Liver (tissue), 9 donors: Measurements from ENCODE around the gene PIWIL4. TPM values are rescaled to one million over a fixed set of nuclear protein-coding genes. Genes with fewer than 3 reads are reported as not detected.

Experiments used
- DNase-seq: peaks from one replicate; pipeline ENCODE4 v3.0.0-alpha.2; 2017; ENCODE audit warnings: low spot score
- H3K27ac ChIP-seq, 2 donors: one replicate each; pipeline ENCODE4 v1.7.0; 2013; ENCODE audit warnings: inconsistent platforms in 2 of 2, low read length in 2 of 2, control low read depth in 1 of 2, low read depth in 1 of 2, mild to moderate bottlenecking in 1 of 2
- H3K27me3 ChIP-seq, 4 donors: one replicate each; pipeline versions ENCODE4 v1.6.1 to v1.7.0; 2013; ENCODE audit warnings: low read length in 3 of 4, inconsistent platforms in 1 of 4, mild to moderate bottlenecking in 1 of 4, moderate library complexity in 1 of 4; ENCODE audit not compliant: control insufficient read depth in 4 of 4, insufficient read depth in 4 of 4
- H3K36me3 ChIP-seq, 4 donors: one replicate each; pipeline versions ENCODE4 v1.6.1 to v1.7.0; 2013; ENCODE audit warnings: low read length in 3 of 4, mild to moderate bottlenecking in 3 of 4, low read depth in 1 of 4, moderate library complexity in 1 of 4; ENCODE audit not compliant: control insufficient read depth in 4 of 4, insufficient read depth in 3 of 4
- H3K4me1 ChIP-seq, 4 donors: one replicate each; pipeline versions ENCODE4 v1.6.1 to v1.7.0; 2013; ENCODE audit warnings: low read length in 3 of 4, mild to moderate bottlenecking in 3 of 4, moderate library complexity in 1 of 4; ENCODE audit not compliant: control insufficient read depth in 4 of 4, insufficient read depth in 4 of 4
- H3K4me3 ChIP-seq, 3 donors: one replicate each; pipeline versions ENCODE4 v1.6.1 to v1.7.0; 2013; ENCODE audit warnings: low read length in 3 of 3, control low read depth in 1 of 3, low read depth in 1 of 3, mild to moderate bottlenecking in 1 of 3
- H3K9ac ChIP-seq, 2 donors: one replicate each; pipeline ENCODE4 v1.7.0; 2013; ENCODE audit warnings: low read length in 2 of 2, mild to moderate bottlenecking in 2 of 2, moderate library complexity in 2 of 2, control low read depth in 1 of 2, low read depth in 1 of 2
- H3K9me3 ChIP-seq, 4 donors: one replicate each; pipeline versions ENCODE4 v1.6.1 to v1.7.0; 2013; ENCODE audit warnings: low read length in 3 of 4; ENCODE audit not compliant: control insufficient read depth in 4 of 4
- ATF3 ChIP-seq: IDR thresholded peaks from 2 replicates; pipeline ENCODE4 v1.6.1; 2016; ENCODE audit warnings: antibody characterized with exemption
- CTCF ChIP-seq: fragments of 150-350 bp; IDR thresholded peaks from 2 replicates; pipeline ENCODE4 v1.5.1; 2017; ENCODE audit warnings: improper control_type of control experiment, low read depth, low read length; ENCODE audit not compliant: missing input control
- EGR1 ChIP-seq, 2 donors: IDR thresholded peaks; 2 replicates each; pipeline ENCODE4 v1.6.1; 2016 to 2018; ENCODE audit warnings: antibody characterized with exemption in 2 of 2, low read depth in 2 of 2
- FOXA1 ChIP-seq: IDR thresholded peaks from 2 replicates; pipeline ENCODE4 v1.6.1; 2016; ENCODE audit warnings: antibody characterized with exemption
- FOXA2 ChIP-seq: IDR thresholded peaks from 2 replicates; pipeline ENCODE4 v1.6.1; 2016; ENCODE audit warnings: antibody characterized with exemption
- GABPA ChIP-seq, 2 donors: IDR thresholded peaks in 1 of 2; conservative IDR thresholded peaks in 1 of 2; 2 replicates each; pipeline ENCODE4 v1.6.1; 2016; ENCODE audit warnings: antibody characterized with exemption in 2 of 2, mild to moderate bottlenecking in 1 of 2, moderate library complexity in 1 of 2
- HNF4A ChIP-seq, 2 donors: conservative IDR thresholded peaks; 2 replicates each; pipeline ENCODE4 v1.6.1; 2016; ENCODE audit warnings: antibody characterized with exemption in 2 of 2, mild to moderate bottlenecking in 2 of 2
- JUND ChIP-seq, 2 donors: IDR thresholded peaks; 2 replicates each; pipeline ENCODE4 v1.6.1; 2016; ENCODE audit warnings: antibody characterized with exemption in 2 of 2
- MAX ChIP-seq: IDR thresholded peaks from 2 replicates; pipeline ENCODE4 v1.6.1; 2016; ENCODE audit warnings: antibody characterized with exemption
- NR2F2 ChIP-seq: IDR thresholded peaks from 2 replicates; pipeline ENCODE4 v1.6.1; 2016; ENCODE audit warnings: antibody characterized with exemption
- REST ChIP-seq: IDR thresholded peaks from 2 replicates; pipeline ENCODE4 v1.6.1; 2016; ENCODE audit warnings: antibody characterized with exemption, mild to moderate bottlenecking
- RXRA ChIP-seq, 2 donors: IDR thresholded peaks; 2 replicates each; pipeline ENCODE4 v1.6.1; 2017 to 2018; ENCODE audit warnings: antibody characterized with exemption in 2 of 2, mild to moderate bottlenecking in 1 of 2
- SP1 ChIP-seq: IDR thresholded peaks from 2 replicates; pipeline ENCODE4 v1.6.1; 2018; ENCODE audit warnings: antibody characterized with exemption, mild to moderate bottlenecking
- TAF1 ChIP-seq: conservative IDR thresholded peaks from 2 replicates; pipeline ENCODE4 v1.6.1; 2016; ENCODE audit warnings: antibody characterized with exemption, mild to moderate bottlenecking
- YY1 ChIP-seq: IDR thresholded peaks from 2 replicates; pipeline ENCODE4 v1.6.1; 2016; ENCODE audit warnings: antibody characterized with exemption, mild to moderate bottlenecking
- ZBTB33 ChIP-seq: IDR thresholded peaks from 2 replicates; pipeline ENCODE4 v1.6.1; 2016; ENCODE audit warnings: antibody characterized with exemption
- whole genome bisulfite sequencing: extraction: QIAGEN DNeasy Blood & Tissue Kit; methylation state at CpG from one replicate; pipeline ENCODE4 v1.1.7; 2013; 5-methylcytosine and 5-hydroxymethylcytosine counted together
- polyA plus RNA-seq, 2 donors: library from polyadenylated mRNA; stranded (reverse) in 1 of 2; unstranded in 1 of 2; fragments of 200-250 nt in 1 of 2; fragments of >200 nt in 1 of 2; fragmentation: Nextera tagmentation in 1 of 2; extraction: Ambion mirVana in 1 of 2; gene quantifications; one replicate each; pipeline versions ENCODE4 v1.2.1 to v1.2.3, GENCODE V29; 2013 to 2015
- total RNA-seq, 2 donors: library from RNA; depleted of rRNA; stranded (reverse); fragments of >200 nt; gene quantifications; one replicate each; pipeline ENCODE4 v1.2.3, GENCODE V29; 2014
- donor health status: healthy.
- donor health status: healthy.
- donor health status: healthy.
- donor health status: healthy.
- donor health status: healthy.

Gene PIWIL4
- total and polyA plus RNA-seq, 4 donors: 0.18 to 1.5 (median 0.51) TPM

GRCh38 chr11:94649254-94649653, 82.1 kb downstream of the PIWIL4 start (continued):
- TF ChIP-seq ATF3: no peak

GRCh38 chr11:94649964-94650623, 82.9 kb downstream of the PIWIL4 start:
- 93% methylated on average over 4 of the region's 4 CpGs for WGBS
- Histone ChIP-seq H3K4me1 (no peaks in the 10 kb centered on the region), H3K4me3 (no peak overlapping the region), H3K27ac (no peak overlapping the region), H3K36me3 (no peaks in the 10 kb centered on the region), H3K9ac (no peak overlapping the region), H3K9me3 (no peaks in the 10 kb centered on the region), H3K27me3 (no peaks in the 10 kb centered on the region)
- no peak for TF ChIP-seq EGR1 (IDR thresholded peaks at IDR 0.05; ENCODE audit: low read depth in 2 of 2)
- no peak for TF ChIP-seq CTCF
- no peak for TF ChIP-seq JUND (IDR thresholded peaks at IDR 0.05)
- TF ChIP-seq TAF1: no peak
- no peak for TF ChIP-seq ATF3
- no peak for TF ChIP-seq MAX
- TF ChIP-seq FOXA1: no peak
- TF ChIP-seq GABPA (IDR thresholded peaks at IDR 0.05 in 1 of 2, conservative IDR thresholded peaks at IDR 0.05 in 1 of 2): no peak
- TF ChIP-seq REST: no peak
- TF ChIP-seq SP1: no peak
- no peak for TF ChIP-seq NR2F2
- no peak for TF ChIP-seq YY1
- no peak for TF ChIP-seq FOXA2
- no peak for TF ChIP-seq RXRA (IDR thresholded peaks at IDR 0.05)
- no peak for TF ChIP-seq HNF4A (conservative IDR thresholded peaks at IDR 0.05)
- no peak for TF ChIP-seq ZBTB33
- no peak for DNase-seq
